G401 (cell line): ENCODE measurements around the gene CANT1. TPM values are rescaled to one million over a fixed set of nuclear protein-coding genes. Genes with fewer than 3 reads are reported as not detected.
A peak's percentile ranks its signal among the peaks of the same experiment; 100 is the strongest.

Source experiments
- DNase-seq: peaks from one replicate; pipeline ENCODE4 v3.0.0-alpha.2; 2015; ENCODE audit warnings: low spot score
- in situ Hi-C: cut with HindIII; loops from 2 replicates; pipeline ENCODE4 v1.10.0; 2016; ENCODE audit warnings: low sequenced_read_pairs, mixed read lengths
- total RNA-seq: library from RNA; depleted of rRNA; stranded (reverse); fragments of >200 nt; shearing (Covaris generic); gene quantifications from 2 replicates; pipeline ENCODE4 v1.2.3, GENCODE V29; 2014

CANT1 gene
- total RNA-seq, 1 experiment from 2014 or later: 66.1 TPM

DNA sequence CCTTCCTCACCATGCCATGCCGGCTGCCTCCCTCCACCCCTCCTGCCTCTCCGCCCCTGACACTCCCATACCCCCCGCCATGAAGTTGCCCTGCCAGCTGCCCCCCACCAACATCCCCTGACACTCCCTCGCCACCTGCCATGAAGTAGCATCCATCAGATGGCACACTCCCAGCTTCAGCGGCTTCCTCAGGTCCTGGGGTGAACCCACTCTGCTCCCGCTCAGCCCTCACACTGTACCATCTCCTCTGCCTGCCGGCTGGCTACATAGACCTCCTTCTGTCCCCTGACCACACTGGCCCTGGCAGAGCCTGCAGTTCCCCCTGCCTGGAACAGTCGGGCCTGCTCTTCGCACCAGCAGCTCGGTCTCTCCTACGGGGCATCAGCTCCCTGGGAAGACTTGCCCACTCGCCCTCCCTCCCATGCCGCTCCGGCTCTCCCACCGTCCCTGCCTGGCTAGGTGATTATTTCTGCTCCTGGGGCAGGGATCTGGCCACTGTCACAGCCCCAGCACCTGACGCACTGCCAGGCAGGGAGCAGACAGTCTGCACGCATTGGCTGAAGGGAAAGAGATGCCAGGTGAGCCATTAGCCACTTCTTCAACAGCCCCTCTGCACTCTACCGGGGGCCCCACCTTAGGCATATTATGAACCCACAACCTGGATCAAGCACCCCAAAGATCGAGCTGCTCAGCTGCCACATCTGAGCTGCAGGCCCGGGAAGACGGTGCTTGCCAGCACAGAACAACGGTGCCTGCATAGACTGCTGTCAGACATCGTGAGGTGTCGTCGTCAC, 9.0 kb downstream of the CANT1 start:
- peak; percentile 80 for DNase-seq
- in situ Hi-C loops: no loop called here

DNA sequence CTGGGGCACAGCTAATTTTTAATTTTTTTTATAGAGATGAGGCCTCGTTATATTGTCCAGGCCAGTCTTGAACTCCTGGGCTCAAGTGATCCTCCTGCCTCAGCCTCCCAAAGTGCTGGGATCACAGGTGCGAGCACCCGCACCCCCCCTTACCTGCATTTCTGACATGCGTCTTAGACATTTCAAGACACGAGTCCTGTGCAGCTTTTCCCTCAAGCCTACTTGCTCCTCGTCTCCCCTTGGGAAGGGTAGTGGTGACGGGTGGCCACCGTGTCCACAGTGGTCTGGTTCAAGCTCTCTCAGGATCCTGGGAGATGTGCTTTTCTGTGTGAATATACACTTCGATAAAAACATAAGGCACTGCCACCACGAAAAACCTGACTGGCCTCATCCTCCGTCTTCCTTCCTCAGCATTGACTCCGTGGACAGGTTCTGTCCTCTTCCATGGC, 9.6 kb downstream of the CANT1 start:
- in situ Hi-C loops: no loop called here

GRCh38 chr17:78999056-78999768, 10.4 kb downstream of the CANT1 start:
- in situ Hi-C loops: no loop called here

More for the DNA sequence above, 9.6 kb downstream of the CANT1 start:
- DNase-seq: no peak

DNA sequence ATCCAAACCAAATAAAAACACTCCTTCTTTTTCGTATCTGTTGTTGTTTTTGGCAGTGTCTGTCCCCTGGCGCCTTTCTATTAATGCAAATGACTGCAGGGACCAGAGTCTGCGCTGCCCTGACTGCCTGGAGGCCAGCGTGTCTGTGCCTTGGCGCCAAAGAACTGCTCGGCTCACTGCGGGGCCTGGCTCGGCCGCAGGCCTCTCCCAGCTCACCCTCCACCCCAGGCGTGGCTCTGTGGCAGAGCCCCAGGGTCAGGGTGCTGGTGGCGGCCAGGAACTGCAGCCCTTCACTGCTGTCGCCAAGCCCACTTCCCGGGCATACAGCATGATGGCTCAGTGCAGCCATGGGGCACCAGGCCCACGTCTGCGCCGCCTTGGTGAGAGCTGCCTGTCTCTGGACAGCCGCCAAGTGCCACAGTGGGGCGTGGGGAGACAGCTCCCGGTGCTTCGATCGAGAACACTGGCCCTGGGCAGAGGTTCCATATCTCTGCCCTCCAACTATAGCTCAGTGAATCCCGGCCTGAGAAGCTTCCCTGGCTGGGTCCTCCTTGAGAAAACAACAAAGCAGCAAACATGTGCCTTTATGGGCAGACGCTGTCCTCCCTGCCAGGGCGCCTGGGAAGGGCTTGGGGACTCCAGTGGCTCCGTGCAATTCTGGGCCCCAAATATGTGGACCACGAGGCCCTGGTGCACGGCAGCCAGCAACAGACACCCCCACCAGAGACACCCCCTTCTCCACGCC, 11.1 kb downstream of the CANT1 start:
- in situ Hi-C loops: no loop called here
- peak; percentile 50 for DNase-seq

More at GRCh38 chr17:78999056-78999768, 10.4 kb downstream of the CANT1 start:
- no peak for DNase-seq

DNA sequence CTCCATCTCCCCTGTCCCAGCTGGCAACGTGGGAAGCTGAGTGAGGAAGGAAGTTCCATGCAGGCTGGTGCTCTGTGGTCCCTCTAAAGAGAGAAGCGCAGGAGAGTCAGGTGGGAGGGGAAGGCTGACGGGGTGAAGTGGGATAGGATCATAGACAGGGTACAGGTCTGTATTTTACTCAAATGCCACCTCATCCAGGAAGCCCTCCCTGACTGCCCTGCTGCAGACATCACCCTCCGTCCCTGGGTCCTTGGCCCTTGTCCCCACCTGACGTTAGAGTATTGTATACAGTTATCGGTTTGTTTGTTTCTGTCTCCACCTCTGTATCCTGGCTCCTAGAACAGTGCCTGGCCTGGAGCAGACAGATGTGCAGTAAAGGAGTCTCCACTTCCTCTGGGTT, 11.7 kb downstream of the CANT1 start:
- no peak for DNase-seq
- in situ Hi-C loops: no loop called here

DNA sequence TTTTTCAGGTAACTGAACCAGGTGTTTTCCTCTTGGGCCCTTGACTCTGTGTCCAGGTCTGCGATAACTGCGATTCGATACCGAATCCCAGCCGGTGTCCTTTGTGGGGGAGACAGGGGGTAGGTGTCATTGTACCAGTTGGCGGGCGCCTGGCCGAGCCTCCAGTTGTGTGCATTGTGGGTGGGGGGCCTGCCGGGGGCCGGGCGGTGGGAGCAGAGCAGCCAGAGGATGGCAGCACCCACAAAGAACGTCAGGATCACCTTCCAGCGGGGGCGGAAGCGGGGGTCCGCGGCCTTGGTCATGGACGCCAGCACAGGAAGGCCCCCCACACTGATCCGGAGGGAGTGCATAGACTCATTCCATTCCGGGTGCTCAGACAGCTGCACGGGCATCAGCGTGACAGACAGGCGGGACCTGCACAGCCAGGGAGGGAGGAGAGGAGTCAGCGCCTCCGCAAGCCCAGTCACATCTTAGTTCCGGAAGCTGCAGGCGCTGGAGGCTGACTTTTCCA, 12.3 kb downstream of the CANT1 start:
- no peak for DNase-seq
- in situ Hi-C loops: no loop called here

DNA sequence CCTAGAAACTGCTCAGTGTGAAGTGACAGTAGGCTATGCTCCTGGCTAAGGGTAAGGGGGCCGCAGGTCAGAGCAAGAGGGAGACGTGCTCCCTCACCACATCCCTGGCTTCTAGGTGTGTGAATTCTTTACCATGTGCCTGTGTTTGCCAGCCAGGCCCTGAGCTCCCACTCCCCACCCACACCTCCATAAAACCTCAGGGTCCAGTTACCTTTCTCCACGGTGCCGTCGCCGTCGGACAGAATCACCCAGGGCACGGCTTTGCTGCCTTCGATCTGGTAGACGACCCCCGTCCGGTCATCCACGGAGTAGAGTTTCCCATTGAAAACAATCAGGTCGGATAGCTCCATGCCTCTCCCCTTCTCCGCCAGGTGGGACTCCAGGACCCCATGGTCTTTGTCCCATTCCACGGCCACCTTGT, 12.8 kb downstream of the CANT1 start:
- no peak for DNase-seq
- in situ Hi-C loops: no loop called here

DNA sequence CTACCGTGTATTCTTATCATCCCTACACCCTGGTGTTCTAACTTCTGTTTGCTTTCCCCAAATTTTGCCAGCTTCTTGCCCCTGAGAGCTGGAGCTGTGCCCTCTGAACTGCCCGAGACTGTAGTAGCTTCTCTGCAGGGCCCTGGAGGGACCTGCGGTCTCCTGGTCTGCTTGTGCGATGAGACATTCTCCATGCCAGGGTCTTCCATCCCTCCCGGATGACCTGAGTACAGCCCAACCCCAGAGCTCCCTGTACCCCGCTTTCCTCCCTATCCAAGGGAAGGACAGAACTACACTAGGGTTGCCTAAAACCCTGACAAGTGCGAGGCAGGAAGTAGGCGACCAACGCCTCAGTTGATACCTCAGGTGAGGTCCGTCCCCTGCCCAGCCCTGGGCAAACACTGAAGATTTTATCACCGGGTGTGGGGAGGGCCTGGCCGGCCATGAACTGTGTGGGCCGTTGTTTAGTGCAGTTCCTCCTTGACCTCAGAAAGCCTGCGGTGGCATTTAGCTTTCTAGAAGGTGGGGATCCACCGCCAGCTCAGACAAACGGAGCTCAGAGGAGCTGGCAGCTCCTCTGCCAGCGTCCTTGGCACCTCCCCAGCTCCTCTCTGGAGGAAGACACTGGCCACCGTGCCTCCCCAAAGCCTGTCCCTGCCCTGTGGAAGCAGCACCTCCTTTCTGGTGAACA, 13.7 kb downstream of the CANT1 start:
- peak; percentile 86 for DNase-seq
- in situ Hi-C loops: no loop called here

GRCh38 chr17:78995022-78995760, 14.4 kb downstream of the CANT1 start:
- DNase-seq: no peak
- in situ Hi-C loops: no loop called here

GRCh38 chr17:78993981-78994671, 15.4 kb downstream of the CANT1 start:
- in situ Hi-C loops: no loop called here
- DNase-seq: no peak

DNA sequence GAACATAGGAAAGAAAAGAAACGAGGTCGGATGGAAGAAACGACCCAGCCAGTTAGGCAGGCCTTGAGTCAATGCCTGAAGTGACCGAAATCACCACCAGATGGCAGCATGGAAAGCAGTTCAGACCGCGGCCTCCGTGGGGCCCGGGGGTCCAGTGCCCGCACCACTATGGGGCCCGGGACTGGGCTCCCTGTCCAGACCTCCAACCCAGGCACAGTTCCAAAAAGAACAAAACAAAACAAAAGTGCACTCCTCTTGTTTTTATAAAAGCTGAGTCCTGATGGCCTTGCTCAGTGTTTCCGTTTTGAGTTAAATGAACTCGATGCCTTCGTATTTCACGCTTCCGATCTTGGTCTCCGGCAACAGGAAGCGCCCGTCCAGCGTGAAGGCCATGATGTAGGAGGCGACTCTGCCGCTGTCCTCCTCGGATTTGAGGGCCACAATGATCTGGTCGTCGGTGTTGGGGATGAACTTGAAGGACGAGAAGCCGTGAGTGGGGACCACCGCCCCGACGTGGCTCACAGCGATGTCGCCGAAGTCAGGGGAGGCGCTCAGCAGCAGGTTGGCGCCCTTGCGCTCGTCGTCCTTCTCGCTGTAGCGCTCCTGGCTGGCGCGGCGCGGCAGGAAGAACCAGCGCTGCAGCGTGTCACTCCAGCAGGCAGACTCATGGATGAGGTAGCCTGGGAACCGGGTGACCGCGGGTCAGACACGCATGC, 16.2 kb downstream of the CANT1 start:
- DNase-seq: peak; percentile 70
- in situ Hi-C loops: no loop called here

DNA sequence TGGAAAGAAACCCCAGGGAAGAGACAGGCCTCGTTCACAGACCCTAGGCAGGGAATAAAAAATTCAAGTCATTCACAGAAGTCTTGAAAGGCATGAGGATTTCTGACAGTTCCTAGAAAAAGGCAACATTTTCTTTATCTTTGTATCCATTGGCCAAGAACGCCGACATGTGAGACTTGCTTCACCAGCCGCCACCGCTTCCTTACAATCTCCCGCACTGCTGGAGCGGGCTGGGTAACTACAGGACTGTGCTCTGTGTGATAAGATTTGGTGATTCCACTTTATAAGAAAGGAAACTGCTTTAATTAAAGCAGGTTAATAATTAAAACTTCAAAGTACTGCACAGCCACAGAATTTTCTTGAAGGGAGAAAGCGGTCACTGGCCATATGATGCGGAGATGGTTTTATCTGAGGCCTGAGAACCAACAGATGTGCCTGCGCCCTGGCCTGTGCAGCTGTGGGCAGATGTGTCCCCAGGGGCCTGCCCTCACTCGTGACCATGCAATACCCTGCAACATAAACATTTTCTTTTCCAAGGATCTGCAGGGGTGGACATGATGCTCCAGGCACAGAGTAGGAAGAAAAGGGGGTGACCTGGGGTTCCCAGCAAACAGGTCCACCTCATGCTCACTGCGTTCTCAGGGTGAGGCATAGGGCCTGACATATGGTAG, 16.9 kb downstream of the CANT1 start:
- DNase-seq: no peak
- in situ Hi-C loops: no loop called here

DNA sequence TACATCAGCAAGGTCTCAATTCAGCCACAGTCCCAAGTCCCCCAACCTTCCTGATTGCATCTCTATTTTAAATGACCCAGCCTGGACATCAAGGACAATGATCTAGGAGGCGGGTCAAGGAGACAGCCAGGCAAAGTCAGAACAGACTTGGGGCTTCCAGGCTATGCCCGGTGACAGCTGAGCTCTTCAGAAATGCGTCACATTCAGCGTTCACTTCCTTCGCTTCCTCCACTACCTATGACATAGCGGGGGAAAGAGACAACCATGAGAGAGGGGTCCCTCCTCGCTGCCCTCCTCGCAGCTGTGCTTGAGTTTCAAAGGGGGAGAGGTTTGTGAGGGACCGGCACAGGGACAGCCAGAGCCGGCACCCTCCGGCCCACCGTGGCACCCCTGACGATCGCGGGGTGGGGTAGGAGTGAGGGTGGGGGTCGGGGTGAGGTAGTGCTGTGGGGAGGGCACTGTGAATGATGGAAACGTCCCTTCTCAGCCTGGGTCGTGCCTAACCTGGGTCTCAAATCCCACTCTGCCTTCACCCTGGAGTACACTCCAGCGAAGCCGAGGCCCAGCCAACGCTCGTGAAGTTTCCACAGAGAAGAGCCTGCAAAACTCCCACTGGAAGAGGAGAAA, 17.5 kb downstream of the CANT1 start:
- in situ Hi-C loops: no loop called here

GRCh38 chr17:78991017-78991738, 18.4 kb downstream of the CANT1 start:
- in situ Hi-C loops: no loop called here
- no peak for DNase-seq

More for the DNA sequence above, 17.5 kb downstream of the CANT1 start:
- DNase-seq: no peak

DNA sequence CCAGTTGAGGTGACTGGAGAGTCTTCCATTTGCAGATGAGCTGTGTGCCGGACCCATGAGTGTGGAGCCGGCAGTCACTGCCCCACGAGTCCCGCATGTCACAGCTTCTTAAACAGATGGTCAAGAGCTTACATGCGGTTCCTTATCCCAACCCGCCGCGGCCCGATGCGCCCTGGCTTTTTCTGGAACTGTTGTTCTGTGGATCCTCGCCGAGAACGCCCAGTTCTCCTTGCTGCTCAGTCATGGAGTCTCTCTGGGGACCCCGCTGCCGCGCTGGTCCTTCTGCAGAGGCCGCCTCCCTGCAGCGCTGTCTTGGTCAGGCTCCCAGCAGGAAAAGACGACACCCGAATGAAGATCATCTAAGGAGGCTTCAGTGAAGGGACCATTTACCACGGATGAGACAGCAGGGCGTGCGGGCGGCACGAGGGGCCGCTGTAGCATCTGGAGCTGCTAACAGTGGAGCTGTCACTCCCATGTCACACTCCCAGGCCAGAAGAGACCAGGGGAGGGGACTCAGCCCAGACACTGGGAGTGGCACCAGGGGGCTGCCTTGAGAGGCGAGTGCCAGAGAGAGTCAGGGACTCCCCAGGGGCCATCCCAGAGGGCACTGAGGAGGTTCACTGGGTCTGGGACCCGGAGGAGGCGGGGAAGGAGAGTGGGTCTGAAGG, 19.1 kb downstream of the CANT1 start:
- DNase-seq: no peak
- in situ Hi-C loops: no loop called here
